NCI-H345 (cell line): Measurements from ENCODE around the gene SEPTIN11.
"Not testable (repeated sequence)": the region's sequence is repeated elsewhere in the genome, so short reads cannot be mapped to it uniquely, and the experiment has no call there.

Experiments
- DNase-seq: peaks from one replicate; lab custom pipeline; 2025; lab: John Stamatoyannopoulos, UW

The SEPTIN11 gene

DNA sequence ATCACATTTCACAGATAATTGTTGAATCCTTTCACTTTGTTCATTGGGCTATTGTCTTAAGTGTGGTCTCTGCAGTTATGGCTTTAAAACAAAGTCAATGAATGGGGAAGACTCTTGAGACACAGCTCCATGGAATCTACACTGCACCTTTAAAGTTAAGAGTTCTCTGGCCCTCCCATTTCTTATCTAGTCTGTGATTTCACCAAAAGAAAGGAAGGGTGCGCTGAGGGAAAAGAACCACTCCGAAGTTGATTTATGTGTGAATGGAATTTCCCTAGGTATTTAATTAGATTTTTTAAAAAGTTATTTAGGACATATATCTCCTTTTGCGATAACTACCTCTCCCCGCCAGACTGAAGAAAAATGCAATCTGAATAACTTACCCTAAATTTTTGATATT is 2.5 kb downstream of the SEPTIN11 start:
- no peak for DNase-seq

GRCh38 chr4:76952656-76953582 is 3.4 kb downstream of the SEPTIN11 start:
- no peak for DNase-seq

GRCh38 chr4:76953956-76954355 is 4.4 kb downstream of the SEPTIN11 start:
- DNase-seq = no peak

DNA sequence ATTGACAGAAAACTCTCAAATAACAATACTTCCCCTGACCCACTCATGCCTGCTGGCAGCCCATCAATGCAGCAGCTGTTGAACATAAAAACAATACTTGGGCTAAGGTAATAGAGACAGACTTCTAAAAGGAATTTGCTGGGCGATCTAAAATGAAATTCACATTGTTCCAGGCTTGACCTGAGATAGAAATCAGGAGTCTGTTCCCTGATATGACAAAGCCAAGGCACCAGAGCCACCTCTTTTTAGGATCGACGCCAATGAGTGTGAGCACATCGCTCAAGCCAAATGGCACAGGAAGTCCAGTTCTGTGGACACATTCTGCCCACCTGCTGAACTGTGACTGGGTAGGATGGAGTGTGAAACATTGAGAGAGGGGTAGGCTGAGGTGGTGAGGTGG is 4.9 kb downstream of the SEPTIN11 start:
- no peak for DNase-seq

- no peak for DNase-seq
These were observed 5.6 kb downstream of the SEPTIN11 start for GRCh38 chr4:76955182-76955581.

DNA sequence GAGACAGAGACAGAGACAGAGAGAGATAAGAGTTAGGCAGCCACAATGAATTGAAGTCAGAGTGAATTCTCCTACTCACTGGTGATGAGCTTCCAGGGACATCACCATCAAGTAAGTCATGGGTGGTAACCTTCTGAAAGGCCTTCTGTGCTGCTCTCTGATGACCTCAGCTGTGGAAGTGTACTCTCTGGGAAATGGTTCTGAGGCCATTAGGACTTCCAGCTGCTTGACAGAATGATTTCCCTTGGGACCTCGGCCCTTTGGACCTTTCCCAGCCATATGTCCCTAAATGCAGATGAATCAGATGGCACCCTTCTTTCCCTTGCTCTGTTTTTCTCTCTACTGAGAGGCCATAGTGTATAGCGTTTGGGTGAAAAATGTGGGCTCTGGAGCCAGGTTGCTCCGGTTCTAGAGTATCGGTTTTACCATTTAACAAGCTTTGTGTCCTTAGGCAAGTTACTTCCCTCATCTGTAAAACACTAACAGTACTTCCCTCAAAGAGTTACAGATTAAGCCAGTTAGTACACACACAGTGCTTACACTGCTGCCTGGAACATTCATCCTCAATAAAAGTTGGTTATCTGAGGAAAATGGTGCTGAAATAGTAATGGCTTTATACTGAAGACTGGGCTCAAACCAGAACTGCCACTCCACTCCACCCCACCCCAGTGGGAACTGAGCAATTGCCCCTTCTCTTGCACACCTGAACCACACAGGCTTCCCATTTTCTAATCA is 7.6 kb downstream of the SEPTIN11 start:
- no peak for DNase-seq

- no peak for DNase-seq
These were observed 9.3 kb downstream of the SEPTIN11 start for GRCh38 chr4:76958891-76959290.

DNA sequence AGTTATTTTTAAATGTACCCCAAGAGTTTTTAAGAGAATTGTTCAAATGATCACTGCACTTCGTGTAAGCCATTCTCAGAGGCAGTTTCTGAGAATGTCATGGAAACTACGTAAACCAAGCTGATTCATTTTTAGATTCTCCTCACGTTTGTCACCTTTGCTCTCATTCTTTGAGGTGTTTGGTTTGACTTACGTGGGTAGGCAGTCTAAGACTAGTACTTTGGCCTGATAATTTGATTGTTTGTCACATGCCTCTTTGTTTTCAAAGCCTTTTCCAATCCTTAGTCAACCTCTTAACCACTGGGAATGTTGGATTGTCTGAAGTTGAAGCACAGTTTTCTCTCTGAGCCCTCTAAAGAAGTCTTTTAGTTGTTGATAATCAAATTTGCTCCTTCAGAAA is 10.5 kb downstream of the SEPTIN11 start:
- no peak for DNase-seq

DNA sequence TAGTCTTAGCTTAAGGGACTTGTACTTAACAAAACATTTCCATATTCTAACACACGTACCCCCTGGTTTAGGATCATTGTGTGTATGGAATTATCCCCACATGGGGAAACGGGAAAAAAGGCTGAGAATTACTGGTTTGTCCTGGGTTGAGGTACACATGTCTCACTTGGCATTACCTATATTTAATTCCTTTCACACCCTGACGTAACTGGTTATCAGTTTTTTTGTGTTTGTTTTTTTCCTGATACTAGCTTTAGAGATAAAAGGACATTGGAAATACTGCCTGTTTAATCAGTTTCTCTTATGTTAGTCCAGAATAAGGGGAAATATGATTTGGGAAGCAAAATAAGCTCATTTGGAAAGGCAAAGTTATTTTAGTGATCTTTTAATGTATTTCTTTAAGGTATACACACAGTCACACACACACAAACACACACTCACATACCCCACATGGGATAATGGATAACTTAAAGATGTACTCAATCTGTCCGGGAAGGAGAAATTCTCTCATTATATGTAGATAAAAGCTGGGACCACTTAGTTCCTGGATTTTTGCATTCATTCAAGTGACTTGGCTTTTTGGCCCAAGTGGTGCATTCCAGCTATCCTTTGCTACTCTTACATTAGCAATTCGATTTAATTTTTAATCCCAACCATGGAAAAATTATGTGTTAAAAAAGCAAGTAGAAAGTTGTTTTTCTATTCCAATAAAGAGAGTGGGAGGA is 13.0 kb downstream of the SEPTIN11 start:
- no peak for DNase-seq

DNA sequence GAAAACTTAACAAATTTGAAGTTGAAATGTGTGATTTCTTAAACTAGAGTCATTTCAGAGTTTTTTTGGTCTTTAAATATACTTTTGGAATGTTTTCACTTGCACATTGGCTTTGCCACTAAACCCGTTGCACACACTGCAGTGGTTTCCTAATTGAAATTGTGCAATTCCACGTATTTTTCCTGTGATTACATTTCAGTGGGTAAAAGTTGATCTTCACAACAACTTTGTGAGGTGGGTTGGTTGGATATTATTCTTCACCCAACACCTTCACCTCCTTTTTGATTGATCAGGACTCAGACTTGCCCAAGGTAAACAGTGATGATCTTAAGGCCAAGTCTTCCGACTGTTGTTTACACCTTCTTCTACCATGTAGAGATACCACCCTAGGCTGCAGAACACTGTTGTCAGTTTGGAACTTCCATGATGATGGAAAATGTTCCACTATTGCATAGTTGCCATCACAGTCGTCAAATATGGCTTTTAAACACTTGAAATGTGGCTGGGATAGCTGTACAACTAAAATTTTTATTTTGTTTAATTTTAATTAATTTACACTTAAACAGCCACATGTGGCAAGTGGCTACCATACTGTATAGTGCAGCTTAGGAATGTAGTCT is 13.7 kb downstream of the SEPTIN11 start:
- DNase-seq = no peak

DNA sequence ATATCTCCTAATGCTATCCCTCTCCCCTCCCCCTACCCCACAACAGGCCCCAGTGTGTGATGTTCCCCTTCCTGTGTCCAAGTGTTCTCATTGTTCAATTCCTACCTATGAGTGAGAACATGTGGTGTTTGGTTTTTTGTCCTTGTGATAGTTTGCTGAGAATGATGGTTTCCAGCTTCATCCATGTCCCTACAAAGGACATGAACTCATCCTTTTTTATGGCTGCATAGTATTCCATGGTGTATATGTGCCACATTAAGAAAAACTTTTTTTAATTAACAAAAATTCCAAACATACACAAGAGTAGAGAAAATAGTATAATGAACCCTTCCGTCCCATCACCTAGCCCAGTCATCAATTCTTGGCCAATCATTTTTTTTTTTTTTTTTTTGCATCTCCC is 14.4 kb downstream of the SEPTIN11 start:
- not testable (repeated sequence) for DNase-seq

GRCh38 chr4:76964769-76965168 is 15.2 kb downstream of the SEPTIN11 start:
- no peak for DNase-seq

DNA sequence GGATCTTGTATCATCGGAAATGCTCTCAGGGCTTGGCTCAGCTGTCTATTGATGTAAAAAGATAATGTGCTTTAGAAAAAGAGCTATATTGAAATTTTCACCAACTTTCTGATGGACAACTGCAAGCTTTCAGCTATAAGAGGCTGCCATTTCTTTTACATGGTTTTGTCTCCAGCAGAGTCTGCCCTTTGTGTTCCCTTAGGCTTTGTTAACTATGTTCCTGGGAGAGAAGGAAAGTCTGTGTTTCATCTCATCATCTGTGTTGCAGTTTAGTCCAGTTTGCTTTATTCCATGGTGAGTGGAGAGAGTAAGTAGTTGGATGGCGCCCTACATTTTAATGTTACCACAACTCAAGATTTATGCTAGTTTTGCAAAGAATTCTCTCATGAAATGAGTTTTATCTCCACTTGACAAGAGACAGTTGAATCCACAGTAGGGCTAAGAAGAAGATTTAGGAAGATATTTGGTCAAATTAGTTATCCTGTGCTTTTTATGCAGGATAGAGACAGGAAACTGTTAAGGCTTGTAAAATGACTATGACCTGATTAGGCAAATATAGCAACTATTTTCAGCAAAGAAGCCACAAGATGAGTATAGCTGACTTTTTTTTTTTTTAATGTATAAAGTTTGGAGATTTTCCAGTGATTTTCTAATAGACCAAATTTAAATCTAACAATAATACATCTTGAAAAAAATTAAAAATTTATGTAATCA is 16.5 kb downstream of the SEPTIN11 start:
- no peak for DNase-seq

GRCh38 chr4:76968937-76969336 is 19.4 kb downstream of the SEPTIN11 start:
- no peak for DNase-seq

DNA sequence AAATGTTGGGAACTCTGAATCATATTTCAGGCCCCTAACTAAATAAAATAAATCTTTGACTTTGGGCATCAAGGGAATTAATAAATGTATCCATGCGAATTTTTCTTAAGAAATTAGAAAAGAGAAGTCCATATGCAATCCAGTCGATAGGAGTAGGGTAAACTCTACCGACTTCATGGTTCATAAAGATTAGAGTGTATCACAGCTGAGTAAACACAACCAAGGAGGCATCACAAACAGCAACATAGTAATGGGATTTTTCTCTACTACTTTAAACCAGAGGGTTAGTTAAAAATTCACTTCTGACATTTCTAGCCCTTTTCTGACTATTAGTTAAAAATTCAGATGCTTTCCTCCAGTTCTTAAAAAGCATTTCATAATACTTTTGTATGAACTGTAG is 19.9 kb downstream of the SEPTIN11 start:
- DNase-seq = peak; percentile 39

GRCh38 chr4:76969941-76970529 is 20.5 kb downstream of the SEPTIN11 start:
- DNase-seq = peak; percentile 71

DNA sequence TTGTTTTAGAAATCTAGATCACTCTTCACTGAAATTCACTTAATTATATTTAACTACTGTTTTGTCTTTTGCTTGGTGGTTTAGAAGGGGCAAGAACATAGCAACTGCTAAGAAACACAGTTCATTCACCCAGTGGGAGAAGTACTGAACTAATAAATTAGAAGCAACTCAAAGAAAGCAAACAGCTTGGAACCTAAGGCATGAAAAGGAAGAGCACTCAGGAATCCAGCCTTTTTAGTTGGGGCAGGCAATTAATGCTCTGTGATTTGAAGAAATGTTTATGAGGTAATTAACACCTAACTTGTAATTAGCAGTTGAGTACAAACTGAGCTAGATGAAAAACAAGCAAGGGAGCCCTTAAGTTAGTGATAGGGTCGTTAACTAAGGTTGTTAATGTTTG is 22.8 kb downstream of the SEPTIN11 start:
- DNase-seq = no peak

- no peak for DNase-seq
These were observed 24.6 kb downstream of the SEPTIN11 start for GRCh38 chr4:76974150-76974549.

DNA sequence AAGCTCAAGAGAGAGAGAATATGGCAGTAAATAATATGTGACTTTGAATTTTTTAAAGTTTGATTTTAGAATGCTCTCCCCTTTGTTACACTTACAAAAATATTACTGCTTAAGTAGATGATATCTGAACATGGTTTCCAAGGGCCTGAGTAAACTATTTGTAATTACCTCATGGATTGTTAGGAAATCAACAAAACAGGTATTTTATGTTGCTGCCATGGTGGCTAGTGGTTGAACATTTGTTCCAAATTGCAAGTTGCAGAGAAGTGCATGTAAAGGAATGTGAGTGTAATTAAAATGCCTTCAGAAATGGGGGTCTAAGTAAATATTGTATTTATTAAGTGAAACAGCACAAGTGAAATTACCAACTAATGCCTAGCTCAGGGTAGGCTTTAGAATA is 27.6 kb downstream of the SEPTIN11 start:
- DNase-seq = no peak

DNA sequence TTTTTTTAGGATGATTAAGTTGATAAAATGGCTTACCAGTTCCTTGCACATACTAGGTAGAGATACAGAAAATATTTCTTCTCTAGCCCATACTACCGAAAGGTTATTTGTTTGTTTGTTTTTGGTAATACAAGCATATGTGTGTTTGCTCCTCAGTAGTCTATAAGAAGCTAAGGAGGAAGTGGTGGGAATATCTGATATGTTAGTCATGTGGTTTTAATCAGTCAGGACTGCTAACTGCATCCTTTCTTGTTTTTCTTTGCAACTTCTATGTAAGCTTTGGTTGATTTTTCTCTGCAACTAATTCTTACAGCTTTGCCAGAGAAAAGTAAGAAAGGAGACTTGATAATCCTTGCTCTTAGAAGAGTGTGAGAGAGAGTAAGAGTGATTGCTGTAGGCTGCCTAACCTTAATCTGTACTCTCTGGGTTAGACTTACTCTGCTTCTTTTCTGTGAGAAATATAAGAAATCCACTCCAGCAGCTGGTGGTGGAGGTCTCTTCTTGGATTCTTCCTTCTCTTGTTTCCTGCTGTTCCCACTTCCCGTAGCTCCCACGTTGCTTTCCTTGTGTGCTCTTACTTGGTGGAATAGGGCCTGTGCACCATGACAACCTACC is 28.3 kb downstream of the SEPTIN11 start:
- DNase-seq = no peak

DNA sequence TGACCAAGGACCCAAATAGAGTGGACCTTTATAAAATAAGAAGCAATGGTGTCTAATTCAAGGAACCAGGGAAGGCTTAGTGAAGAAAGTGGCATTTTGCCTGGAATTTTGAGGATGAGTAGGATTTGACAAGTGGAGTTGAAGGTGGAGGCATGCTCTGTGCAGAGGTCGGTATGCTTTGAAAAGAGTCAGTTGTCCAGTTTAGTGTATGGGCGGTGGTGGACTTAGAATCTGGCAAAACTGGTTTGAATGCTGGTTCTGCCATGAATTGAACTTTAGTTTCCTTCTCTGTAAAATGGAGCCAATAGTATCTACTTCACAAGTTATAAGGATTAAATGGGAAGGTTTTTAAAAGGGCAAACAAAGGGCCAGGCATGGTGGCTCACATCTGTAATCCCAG is 29.7 kb downstream of the SEPTIN11 start:
- DNase-seq = no peak
